SK-N-SH (cell line): ENCODE results near the gene PDE8A. TPM values are rescaled to one million over a fixed set of nuclear protein-coding genes. Genes with fewer than 3 reads are reported as not detected.

Source experiments
- CTCF ChIA-PET: fragments of 300-600, 350-600 bp; formaldehyde crosslinking; extraction: SDS; loops from one replicate; lab custom pipeline; 2021; lab: Yijun Ruan, JAX
- POLR2A ChIA-PET: fragments of 350-600 bp; sonication (Branson Sonifier 250); formaldehyde crosslinking; extraction: SDS; loops from one replicate; lab custom pipeline; 2020; ENCODE audit warnings: antibody characterized with exemption, inconsistent platforms; lab: Yijun Ruan, JAX
- DNase-seq: peaks from one replicate; pipeline ENCODE4 v3.0.0; 2012
- H2AFZ ChIP-seq: fragments of 200-600 bp; sonication (generic); 2 replicates; pipeline ENCODE4 v1.8.1; 2016; ENCODE audit warnings: antibody characterized with exemption, mild to moderate bottlenecking, low read depth
- H3F3A ChIP-seq: fragments of 200-600 bp; sonication (generic); replicated peaks from 2 replicates; pipeline ENCODE3; 2016; ENCODE audit warnings: antibody characterized with exemption, mild to moderate bottlenecking; ENCODE audit not compliant: insufficient read depth
- H3K27ac ChIP-seq, 2 experiments: fragments of 200-500 bp in 1 of 2; fragments of 200-600 bp in 1 of 2; sonication (Bioruptor generic) in 1 of 2; sonication (generic), shearing (Covaris generic) in 1 of 2; 2 replicates each; pipeline versions ENCODE4 v1.5.1 to v1.6.1; 2014 to 2016; ENCODE audit warnings: low read depth in 2 of 2, inconsistent platforms in 1 of 2, low read length in 1 of 2, mild to moderate bottlenecking in 1 of 2, mixed read lengths in 1 of 2
- H3K27me3 ChIP-seq: fragments of 200-600 bp; sonication (generic), shearing (Covaris generic); 2 replicates; pipeline ENCODE4 v1.6.1; 2016; ENCODE audit warnings: mixed run types; ENCODE audit not compliant: insufficient read depth
- H3K36me3 ChIP-seq, 2 experiments: fragments of 200-500 bp in 1 of 2; fragments of 200-600 bp in 1 of 2; sonication (Bioruptor generic) in 1 of 2; sonication (generic) in 1 of 2; replicated peaks in 1 of 2; 2 replicates each; pipeline versions ENCODE3 to v1.5.1; 2014 to 2016; ENCODE audit warnings: low read length in 1 of 2, mild to moderate bottlenecking in 1 of 2; ENCODE audit not compliant: insufficient read depth in 2 of 2, control insufficient read depth in 1 of 2
- H3K4me1 ChIP-seq, 2 experiments: fragments of 200-500 bp in 1 of 2; fragments of 200-600 bp in 1 of 2; sonication (Bioruptor generic) in 1 of 2; sonication (generic), shearing (Covaris generic) in 1 of 2; 2 replicates each; pipeline versions ENCODE4 v1.5.1 to v1.6.1; 2014 to 2016; ENCODE audit warnings: low read depth in 1 of 2, low read length in 1 of 2, mixed run types in 1 of 2; ENCODE audit not compliant: insufficient read depth in 2 of 2, control insufficient read depth in 1 of 2
- H3K4me2 ChIP-seq: fragments of 200-600 bp; sonication (generic), shearing (Covaris generic); 2 replicates; pipeline ENCODE4 v1.6.1; 2017; ENCODE audit warnings: mixed run types
- H3K4me3 ChIP-seq, 2 experiments: fragments of 200-500 bp in 1 of 2; fragments of 200-600 bp in 1 of 2; sonication (Bioruptor generic) in 1 of 2; sonication (generic), shearing (Covaris generic) in 1 of 2; 2 replicates each; pipeline versions ENCODE4 v1.5.1 to v1.8.1; 2014 to 2016; ENCODE audit warnings: low read depth in 2 of 2, inconsistent platforms in 1 of 2, low read length in 1 of 2, mild to moderate bottlenecking in 1 of 2, mixed read lengths in 1 of 2, moderate library complexity in 1 of 2
- H3K79me2 ChIP-seq: fragments of 200-600 bp; sonication (generic); 2 replicates; pipeline ENCODE4 v1.8.1; 2017; ENCODE audit warnings: mild to moderate bottlenecking; ENCODE audit not compliant: insufficient read depth
- H3K9ac ChIP-seq: fragments of 200-600 bp; sonication (generic); 2 replicates; pipeline ENCODE4 v1.6.1; 2017; ENCODE audit warnings: mixed run types
- H3K9me2 ChIP-seq: fragments of 200-600 bp; sonication (generic); 2 replicates; pipeline ENCODE4 v1.6.1; 2017; ENCODE audit warnings: mixed run types
- H3K9me3 ChIP-seq: fragments of 200-600 bp; sonication (generic); 2 replicates; pipeline ENCODE4 v1.6.1; 2017; ENCODE audit warnings: mixed run types, mild to moderate bottlenecking, moderate library complexity
- H4K20me1 ChIP-seq: fragments of 200-600 bp; sonication (generic); 2 replicates; pipeline ENCODE4 v1.6.1; 2017; ENCODE audit warnings: mild to moderate bottlenecking, mixed run types; ENCODE audit not compliant: insufficient read depth
- CHD2 ChIP-seq: fragments of 150-350 bp; IDR thresholded peaks from 2 replicates; pipeline ENCODE4 v1.6.1; 2018; ENCODE audit warnings: low read length; ENCODE audit not compliant: partially characterized antibody
- ELF1 ChIP-seq: IDR thresholded peaks from 2 replicates; pipeline ENCODE4 v1.4.0; 2012
- EZH2phosphoT487 ChIP-seq: fragments of 200-600 bp; sonication (generic); IDR thresholded peaks from 2 replicates; pipeline ENCODE4 v1.6.1; 2017; ENCODE audit warnings: low read depth, mixed run types, mild to moderate bottlenecking, antibody characterized with exemption, moderate library complexity, borderline replicate concordance
- FOXM1 ChIP-seq: IDR thresholded peaks from 2 replicates; pipeline ENCODE4 v1.4.0; 2012; ENCODE audit warnings: low read depth, mild to moderate bottlenecking
- GABPA ChIP-seq: IDR thresholded peaks from 2 replicates; pipeline ENCODE4 v1.4.0; 2012; ENCODE audit warnings: low read depth, mild to moderate bottlenecking
- GATA2 ChIP-seq: sonication (generic); formaldehyde crosslinking; IDR thresholded peaks from 2 replicates; pipeline ENCODE4 v1.5.0; 2020; ENCODE audit warnings: mild to moderate bottlenecking, missing genetic modification reagents
- JUND ChIP-seq: IDR thresholded peaks from 2 replicates; pipeline ENCODE4 v1.4.0; 2012
- MAX ChIP-seq: IDR thresholded peaks from 2 replicates; pipeline ENCODE4 v1.4.0; 2012; ENCODE audit warnings: low read depth
- MXI1 ChIP-seq: IDR thresholded peaks from 2 replicates; pipeline ENCODE4 v1.6.1; 2012; ENCODE audit warnings: mild to moderate bottlenecking, low read depth, low read length, improper control_type of control experiment
- NFIC ChIP-seq: IDR thresholded peaks from 2 replicates; pipeline ENCODE4 v1.4.0; 2012; ENCODE audit warnings: borderline replicate concordance
- NRF1 ChIP-seq: IDR thresholded peaks from 2 replicates; pipeline ENCODE4 v1.6.1; 2012; ENCODE audit warnings: low read depth, mild to moderate bottlenecking, low read length
- RAD21 ChIP-seq: IDR thresholded peaks from 2 replicates; pipeline ENCODE4 v1.6.1; 2012; ENCODE audit warnings: mild to moderate bottlenecking, low read length
- RFX5 ChIP-seq: IDR thresholded peaks from 2 replicates; pipeline ENCODE4 v1.6.1; 2012; ENCODE audit warnings: mild to moderate bottlenecking, improper control_type of control experiment, low read length
- SIN3A ChIP-seq: IDR thresholded peaks from 2 replicates; pipeline ENCODE4 v1.6.1; 2012; ENCODE audit warnings: low read depth, mild to moderate bottlenecking, low read length, moderate library complexity, borderline replicate concordance
- TCF12 ChIP-seq: IDR thresholded peaks from 2 replicates; pipeline ENCODE4 v1.4.0; 2012
- TEAD4 ChIP-seq: IDR thresholded peaks from 2 replicates; pipeline ENCODE4 v1.4.0; 2012; ENCODE audit warnings: mild to moderate bottlenecking, borderline replicate concordance; ENCODE audit not compliant: insufficient read depth
- YY1 ChIP-seq: IDR thresholded peaks from 2 replicates; pipeline ENCODE4 v1.4.0; 2012; ENCODE audit warnings: low read depth, mild to moderate bottlenecking
- ZBTB33 ChIP-seq: IDR thresholded peaks from 2 replicates; pipeline ENCODE4 v1.4.0; 2012; ENCODE audit warnings: low read depth, borderline replicate concordance
- WGBS: methylation state at CpG from one replicate; pipeline ENCODE4 v1.1.6; 2017; ENCODE audit warnings: low lambda C conversion rate; 5-methylcytosine and 5-hydroxymethylcytosine counted together
- polyA plus RNA-seq, 3 experiments: library from polyadenylated mRNA; depleted of rRNA; stranded (reverse); fragments of >200 nt; gene quantifications; 2 replicates each; pipeline ENCODE4 v1.2.3, GENCODE V29; 2012
- TF ChIP-seq, protein P1 (sequence below): fragments of 200-600 bp; sonication (generic); IDR thresholded peaks from 2 replicates; pipeline ENCODE4 v1.6.1; 2017; ENCODE audit warnings: antibody characterized with exemption, mild to moderate bottlenecking, moderate library complexity
- TF ChIP-seq, protein P2 (sequence below): IDR thresholded peaks from 2 replicates; pipeline ENCODE4 v1.4.0; 2012; ENCODE audit warnings: low read depth, borderline replicate concordance

Gene PDE8A
- polyA plus RNA-seq, 1 of the 3 experiments (the other 2 are of a cell fraction) = 13.4 TPM

DNA sequence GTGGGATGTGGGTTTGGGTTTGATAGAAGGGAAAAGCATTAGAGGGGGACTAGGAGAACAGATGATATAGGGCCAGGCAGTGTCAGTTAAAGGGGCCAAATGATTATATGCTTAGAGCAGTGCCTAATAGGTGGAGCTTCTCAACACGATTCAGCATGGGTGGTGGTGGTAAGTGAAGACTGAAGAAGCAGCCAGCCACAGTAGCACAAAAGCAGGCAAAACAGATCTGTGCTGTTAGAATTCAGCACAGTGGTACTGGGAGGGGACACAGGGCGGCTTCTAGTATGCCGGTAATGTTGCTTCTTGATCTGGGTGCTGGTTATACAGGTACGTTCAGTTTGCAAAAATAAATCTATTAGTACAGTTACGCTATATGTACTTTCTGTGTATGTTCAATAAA is 25.5 kb downstream of the PDE8A start:
- POLR2A ChIA-PET = interaction anchor here (0.6 kb wide), 1 partner anchor 405 kb away, joined by 3 read pairs; no protein-coding TSS in a partner anchor

More for the DNA sequence above, 25.5 kb downstream of the PDE8A start:
- no peaks in the 10 kb centered on the region for H3F3A ChIP-seq
- H3K4me2 ChIP-seq = no peak overlapping the region
- no peaks in the 10 kb centered on the region for H3K9me3 ChIP-seq
- H3K79me2 ChIP-seq = peaks cover 90% of the 10 kb centered on the region
- no peaks in the 10 kb centered on the region for H3K9me2 ChIP-seq
- TF ChIP-seq, protein P1, sequence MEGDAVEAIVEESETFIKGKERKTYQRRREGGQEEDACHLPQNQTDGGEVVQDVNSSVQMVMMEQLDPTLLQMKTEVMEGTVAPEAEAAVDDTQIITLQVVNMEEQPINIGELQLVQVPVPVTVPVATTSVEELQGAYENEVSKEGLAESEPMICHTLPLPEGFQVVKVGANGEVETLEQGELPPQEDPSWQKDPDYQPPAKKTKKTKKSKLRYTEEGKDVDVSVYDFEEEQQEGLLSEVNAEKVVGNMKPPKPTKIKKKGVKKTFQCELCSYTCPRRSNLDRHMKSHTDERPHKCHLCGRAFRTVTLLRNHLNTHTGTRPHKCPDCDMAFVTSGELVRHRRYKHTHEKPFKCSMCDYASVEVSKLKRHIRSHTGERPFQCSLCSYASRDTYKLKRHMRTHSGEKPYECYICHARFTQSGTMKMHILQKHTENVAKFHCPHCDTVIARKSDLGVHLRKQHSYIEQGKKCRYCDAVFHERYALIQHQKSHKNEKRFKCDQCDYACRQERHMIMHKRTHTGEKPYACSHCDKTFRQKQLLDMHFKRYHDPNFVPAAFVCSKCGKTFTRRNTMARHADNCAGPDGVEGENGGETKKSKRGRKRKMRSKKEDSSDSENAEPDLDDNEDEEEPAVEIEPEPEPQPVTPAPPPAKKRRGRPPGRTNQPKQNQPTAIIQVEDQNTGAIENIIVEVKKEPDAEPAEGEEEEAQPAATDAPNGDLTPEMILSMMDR = no peak
- TF ChIP-seq EZH2phosphoT487 = no peak
- TF ChIP-seq GATA2 (CRISPR knock-in tag) = no peak
- TF ChIP-seq NFIC = no peak
- TF ChIP-seq RFX5 = no peak
- TF ChIP-seq, protein P2, sequence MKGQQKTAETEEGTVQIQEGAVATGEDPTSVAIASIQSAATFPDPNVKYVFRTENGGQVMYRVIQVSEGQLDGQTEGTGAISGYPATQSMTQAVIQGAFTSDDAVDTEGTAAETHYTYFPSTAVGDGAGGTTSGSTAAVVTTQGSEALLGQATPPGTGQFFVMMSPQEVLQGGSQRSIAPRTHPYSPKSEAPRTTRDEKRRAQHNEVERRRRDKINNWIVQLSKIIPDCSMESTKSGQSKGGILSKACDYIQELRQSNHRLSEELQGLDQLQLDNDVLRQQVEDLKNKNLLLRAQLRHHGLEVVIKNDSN = no peak
- no peak for TF ChIP-seq TCF12
- no peak for TF ChIP-seq MXI1
- no peak for TF ChIP-seq SIN3A
- no peak for TF ChIP-seq TEAD4
- TF ChIP-seq FOXM1 = no peak
- no peak for TF ChIP-seq JUND
- no peak for TF ChIP-seq ELF1
- no peak for TF ChIP-seq RAD21
- TF ChIP-seq CHD2 = no peak
- TF ChIP-seq NRF1 = no peak
- no peak for TF ChIP-seq YY1
- TF ChIP-seq MAX = no peak
- TF ChIP-seq ZBTB33 = no peak
- TF ChIP-seq GABPA = no peak
- TF ChIP-seq, all 33 proteins: peak for 0
- Histone ChIP-seq H3K27ac (no peak overlapping the region), H4K20me1 (peaks cover 22% of the 10 kb centered on the region; the same call in 1 of the 2 replicates), H3K4me1 (peaks cover 5 to 19% of the 10 kb centered on the region in 2 experiments; a peak in 2 of 4 replicates), H3K27me3 (no peaks in the 10 kb centered on the region), H3K4me3 (no peak overlapping the region), H2AFZ (no peak overlapping the region), H3K36me3 (no peaks in the 10 kb centered on the region), H3K9ac (no peak overlapping the region)
- no peak for DNase-seq
- CTCF ChIA-PET = interaction anchor here (0.8 to 2.0 kb wide), 3 partner anchors 15 to 419 kb away, joined by 3 to 8 read pairs (median 3); no protein-coding TSS in a partner anchor
- 89% methylated on average over 5 of the region's 5 CpGs for WGBS
